Measurements from ENCODE around the gene STX17. TPM values are rescaled to one million over a fixed set of nuclear protein-coding genes. Genes with fewer than 3 reads are reported as not detected.
A peak's percentile ranks its signal among the peaks of the same experiment; 100 is the strongest.

Gene STX17
- total RNA-seq, 4 donors from 2014 or later, result 24.3 to 43.1 (median 33.7) TPM

DNA sequence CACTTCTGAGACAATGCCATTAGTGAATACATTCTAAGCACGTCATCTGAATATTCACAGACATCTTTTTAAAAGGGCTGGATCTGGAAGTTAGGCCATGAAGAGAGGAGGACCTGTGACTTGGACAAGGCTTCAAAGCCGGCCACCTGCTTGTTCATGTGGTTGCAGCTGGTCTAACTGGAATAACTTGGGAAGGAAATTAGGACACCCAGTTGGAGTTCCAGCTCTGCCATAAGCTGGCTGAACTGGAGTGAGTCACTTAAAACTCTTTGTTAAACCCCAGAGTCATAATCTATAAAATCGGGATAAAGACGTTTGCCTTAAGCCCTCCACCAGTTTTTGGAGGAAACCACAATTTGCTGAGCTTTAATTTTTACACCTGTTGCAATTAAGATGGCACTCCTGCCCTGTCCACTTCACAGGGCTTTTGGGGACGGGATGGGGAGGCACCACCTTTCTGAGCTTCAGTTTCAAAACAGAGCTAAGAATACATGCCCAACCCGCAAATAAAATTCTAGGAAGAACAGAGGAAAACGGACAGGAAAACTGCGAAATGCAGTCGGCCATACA lies 536 bp upstream of the STX17 start:
- H3K4me3 ChIP-seq, result peak overlapping the region; percentile 62 to 92 (median 84)
- H3K9me3 ChIP-seq, result no peaks in the 10 kb centered on the region
- peak overlapping the region; percentile 84 to 98 (median 98) for H3K27ac ChIP-seq
- H3K4me1 ChIP-seq, result peaks cover 0 to 20% (median 5%) of the 10 kb centered on the region in 4 donors
- 28 to 29% methylated on average over 9 of the region's 9 CpGs for WGBS, 2 donors
- H3K27me3 ChIP-seq, result no peaks in the 10 kb centered on the region
- TF ChIP-seq, protein P1, sequence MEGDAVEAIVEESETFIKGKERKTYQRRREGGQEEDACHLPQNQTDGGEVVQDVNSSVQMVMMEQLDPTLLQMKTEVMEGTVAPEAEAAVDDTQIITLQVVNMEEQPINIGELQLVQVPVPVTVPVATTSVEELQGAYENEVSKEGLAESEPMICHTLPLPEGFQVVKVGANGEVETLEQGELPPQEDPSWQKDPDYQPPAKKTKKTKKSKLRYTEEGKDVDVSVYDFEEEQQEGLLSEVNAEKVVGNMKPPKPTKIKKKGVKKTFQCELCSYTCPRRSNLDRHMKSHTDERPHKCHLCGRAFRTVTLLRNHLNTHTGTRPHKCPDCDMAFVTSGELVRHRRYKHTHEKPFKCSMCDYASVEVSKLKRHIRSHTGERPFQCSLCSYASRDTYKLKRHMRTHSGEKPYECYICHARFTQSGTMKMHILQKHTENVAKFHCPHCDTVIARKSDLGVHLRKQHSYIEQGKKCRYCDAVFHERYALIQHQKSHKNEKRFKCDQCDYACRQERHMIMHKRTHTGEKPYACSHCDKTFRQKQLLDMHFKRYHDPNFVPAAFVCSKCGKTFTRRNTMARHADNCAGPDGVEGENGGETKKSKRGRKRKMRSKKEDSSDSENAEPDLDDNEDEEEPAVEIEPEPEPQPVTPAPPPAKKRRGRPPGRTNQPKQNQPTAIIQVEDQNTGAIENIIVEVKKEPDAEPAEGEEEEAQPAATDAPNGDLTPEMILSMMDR (IDR thresholded peaks at IDR 0.05), result no peak
- DNase-seq (ENCODE audit: low spot score in 2 of 2), result no peak
- H3K36me3 ChIP-seq, result no peaks in the 10 kb centered on the region

DNA sequence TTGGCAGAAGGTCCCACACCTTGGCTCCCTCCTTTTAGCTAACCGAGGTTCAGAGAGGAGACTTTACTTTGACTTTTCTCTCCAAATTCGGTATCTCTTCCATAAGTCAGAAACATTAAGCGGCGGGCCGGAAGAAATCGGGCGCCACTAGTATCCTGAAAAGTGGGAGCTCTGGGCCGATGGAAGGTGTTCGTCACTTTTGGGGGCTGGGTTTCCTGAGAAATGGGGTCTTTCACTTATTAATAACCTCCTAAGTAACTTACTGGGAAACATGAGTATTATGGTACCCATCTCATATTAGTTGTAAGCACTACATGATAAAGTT lies 716 bp downstream of the STX17 start:
- Histone ChIP-seq H3K4me1 (peaks cover 0 to 20% (median 5%) of the 10 kb centered on the region in 4 donors), H3K27ac (peak overlapping the region; percentile 84 to 98 (median 98)), H3K27me3 (no peaks in the 10 kb centered on the region), H3K9me3 (no peaks in the 10 kb centered on the region), H3K36me3 (peaks cover 0 to 11% (median 0%) of the 10 kb centered on the region in 3 donors), H3K4me3 (peak overlapping the region; percentile 62 to 92 (median 84))
- TF ChIP-seq, protein P1 (IDR thresholded peaks at IDR 0.05), result no peak
- no peak for TF ChIP-seq EP300 (IDR thresholded peaks at IDR 0.05)
- no peak for TF ChIP-seq POLR2A (IDR thresholded peaks at IDR 0.05)
- DNase-seq (ENCODE audit: low spot score in 2 of 2), result peak; percentile 16 to 22
- WGBS, 2 donors, result 3 to 15% methylated on average over 9 of the region's 9 CpGs

DNA sequence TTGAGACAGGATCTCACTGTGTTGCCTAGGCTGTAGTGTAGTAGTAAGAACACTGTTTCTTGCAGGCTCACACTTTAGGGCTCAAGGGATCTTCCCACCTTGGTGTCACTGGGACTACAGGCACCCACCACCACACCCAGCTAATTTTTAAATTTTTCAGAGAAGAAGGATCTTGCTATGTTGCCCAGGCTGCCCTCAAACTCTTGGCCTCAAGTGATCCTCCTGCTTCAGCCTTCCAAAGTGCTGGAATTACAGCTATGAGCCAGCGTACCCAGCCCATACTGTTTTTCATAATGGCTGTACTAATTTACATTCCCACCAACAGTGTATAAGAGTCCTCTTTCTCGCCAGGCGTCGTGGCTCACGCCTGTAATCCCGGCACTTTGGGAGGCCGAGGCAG lies 5.1 kb downstream of the STX17 start:
- peaks cover 0 to 15% (median 3%) of the 10 kb centered on the region in 4 donors for H3K4me1 ChIP-seq
- H3K27me3 ChIP-seq, result no peaks in the 10 kb centered on the region
- 98 to 99% methylated on average over 7 of the region's 7 CpGs for WGBS, 2 donors
- no peak for DNase-seq (ENCODE audit: low spot score in 2 of 2)
- no peaks in the 10 kb centered on the region for H3K9me3 ChIP-seq
- no peak overlapping the region for H3K4me3 ChIP-seq
- H3K27ac ChIP-seq, result no peak overlapping the region
- peaks cover 0 to 33% (median 4%) of the 10 kb centered on the region in 3 donors for H3K36me3 ChIP-seq
- TF ChIP-seq EP300 (IDR thresholded peaks at IDR 0.05) (no peak), POLR2A (IDR thresholded peaks at IDR 0.05) (no peak)
- TF ChIP-seq, protein P1 (IDR thresholded peaks at IDR 0.05), result no peak

DNA sequence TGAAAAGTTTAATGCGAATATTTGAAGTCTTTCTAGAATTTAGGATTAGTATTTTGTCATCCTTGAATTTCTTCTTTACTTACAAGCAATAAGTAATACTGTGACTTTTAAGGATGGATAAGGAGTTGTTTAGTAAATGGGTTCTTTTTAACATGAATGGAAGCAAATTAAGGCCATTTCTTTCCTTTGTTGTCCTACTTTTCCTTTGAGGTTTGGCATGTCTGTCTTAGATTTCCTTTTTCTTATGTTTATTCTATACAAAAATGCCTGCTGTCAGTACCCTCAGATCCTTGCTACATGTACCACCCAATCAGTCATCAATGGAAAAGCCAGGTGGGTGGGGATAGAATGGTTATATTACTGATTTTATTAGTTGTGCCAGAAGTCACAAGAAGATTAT lies 10.2 kb downstream of the STX17 start:
- no peak for DNase-seq (ENCODE audit: low spot score in 2 of 2)
- no peaks in the 10 kb centered on the region for H3K4me1 ChIP-seq
- H3K27ac ChIP-seq, result no peak overlapping the region
- no peaks in the 10 kb centered on the region for H3K27me3 ChIP-seq
- H3K4me3 ChIP-seq, result no peak overlapping the region
- no peak for TF ChIP-seq EP300 (IDR thresholded peaks at IDR 0.05)
- TF ChIP-seq, protein P1 (IDR thresholded peaks at IDR 0.05), result no peak
- no peaks in the 10 kb centered on the region for H3K9me3 ChIP-seq
- peaks cover 0 to 64% (median 4%) of the 10 kb centered on the region in 3 donors for H3K36me3 ChIP-seq
- WGBS, 2 donors, result 87 to 88% methylated on average over 1 of the region's 1 CpG

DNA sequence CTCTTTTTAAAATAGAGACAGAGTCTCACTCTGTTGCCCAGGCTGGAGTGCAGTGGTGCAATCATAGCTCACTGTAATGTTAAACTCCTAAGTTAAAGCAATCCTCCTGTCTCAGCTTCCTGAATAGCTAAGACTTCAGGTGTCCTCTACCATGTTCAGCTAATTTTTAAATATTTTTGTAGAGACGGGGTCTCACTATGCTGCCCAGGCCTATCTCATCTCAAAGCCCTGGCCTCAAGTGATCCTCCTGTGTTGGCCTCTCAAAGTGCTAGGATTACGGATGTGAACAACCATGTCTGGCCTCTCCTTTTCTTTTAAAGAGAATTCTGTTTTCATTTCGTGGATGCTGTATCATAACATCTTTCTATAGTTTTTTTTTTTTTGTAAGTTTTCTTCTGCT lies 11.7 kb downstream of the STX17 start:
- Histone ChIP-seq H3K9me3 (no peaks in the 10 kb centered on the region), H3K4me1 (no peaks in the 10 kb centered on the region), H3K4me3 (no peak overlapping the region), H3K27me3 (no peaks in the 10 kb centered on the region), H3K27ac (no peak overlapping the region), H3K36me3 (peaks cover 0 to 75% (median 4%) of the 10 kb centered on the region in 3 donors)
- no peak for DNase-seq (ENCODE audit: low spot score in 2 of 2)
- 77 to 96% methylated on average over 3 of the region's 3 CpGs for WGBS, 2 donors
- TF ChIP-seq, protein P1 (IDR thresholded peaks at IDR 0.05), result no peak
- TF ChIP-seq EP300 (IDR thresholded peaks at IDR 0.05) (no peak), POLR2A (IDR thresholded peaks at IDR 0.05) (no peak)

Measured in tibial nerve (tissue), 4 donors.